HG03439 (cell line): ENCODE data around the gene FEM1A.
A peak's percentile ranks its signal among the peaks of the same experiment; 100 is the strongest.
"Not testable (repeated sequence)": the region's sequence is repeated elsewhere in the genome, so short reads cannot be mapped to it uniquely, and the experiment has no call there.

ENCODE experiments used
- ATAC-seq: cut with Tn5 transposase; IDR thresholded peaks from one replicate; pipeline ENCODE4 v1.9.1; 2021; ENCODE audit warnings: mild to moderate bottlenecking, moderate library complexity; ENCODE audit not compliant: unreplicated experiment

The FEM1A gene

GRCh38 chr19:4811328-4812131 is 20.0 kb downstream of the FEM1A start:
- no peak for ATAC-seq

GRCh38 chr19:4814625-4815425 is 23.3 kb downstream of the FEM1A start:
- ATAC-seq, result no peak

- ATAC-seq, result no peak
These were observed 24.1 kb downstream of the FEM1A start for GRCh38 chr19:4815426-4816201.

DNA sequence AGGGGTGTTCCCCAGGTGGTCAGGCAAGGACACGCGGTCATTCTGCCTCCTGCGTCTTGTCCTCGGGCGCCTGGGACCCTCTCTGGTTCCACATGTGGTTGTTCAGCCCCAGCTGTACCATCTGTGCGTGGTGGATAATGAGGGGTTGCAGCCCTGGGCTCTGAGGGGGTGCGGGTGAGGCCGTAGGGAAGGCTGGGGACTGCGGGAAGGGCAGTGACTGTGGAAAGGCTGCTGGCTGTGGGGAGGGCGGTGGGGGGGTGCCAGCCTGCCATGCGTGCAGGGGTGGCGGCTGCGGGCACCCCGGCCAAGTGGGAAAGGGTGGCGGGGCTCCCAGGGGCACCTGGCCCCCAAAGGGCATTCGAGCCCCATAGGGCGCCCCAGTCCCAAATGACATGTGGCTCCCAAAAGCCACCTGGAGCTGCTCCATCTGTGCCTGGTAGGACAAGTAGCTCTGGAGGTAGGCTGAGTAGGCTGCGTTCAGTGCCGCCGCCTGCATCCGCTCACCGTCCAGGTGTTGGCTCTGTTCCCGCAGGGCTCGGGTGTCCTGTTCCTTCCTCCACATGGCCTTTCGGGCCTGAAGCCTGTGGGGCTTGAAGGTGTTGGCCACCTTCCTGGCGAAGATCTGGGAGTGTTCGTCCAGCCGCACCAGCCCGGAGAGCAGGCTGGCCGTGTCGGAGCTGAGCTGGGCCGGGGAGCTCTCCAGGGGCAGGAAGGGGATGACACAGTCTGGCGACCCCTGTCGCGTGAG is 24.8 kb downstream of the FEM1A start:
- ATAC-seq, result no peak

- no peak for ATAC-seq
These were observed 25.4 kb downstream of the FEM1A start for GRCh38 chr19:4816950-4817278.

GRCh38 chr19:4817467-4818277 is 26.1 kb downstream of the FEM1A start:
- no peak for ATAC-seq

GRCh38 chr19:4821265-4821664 is 29.7 kb downstream of the FEM1A start:
- ATAC-seq, result no peak

DNA sequence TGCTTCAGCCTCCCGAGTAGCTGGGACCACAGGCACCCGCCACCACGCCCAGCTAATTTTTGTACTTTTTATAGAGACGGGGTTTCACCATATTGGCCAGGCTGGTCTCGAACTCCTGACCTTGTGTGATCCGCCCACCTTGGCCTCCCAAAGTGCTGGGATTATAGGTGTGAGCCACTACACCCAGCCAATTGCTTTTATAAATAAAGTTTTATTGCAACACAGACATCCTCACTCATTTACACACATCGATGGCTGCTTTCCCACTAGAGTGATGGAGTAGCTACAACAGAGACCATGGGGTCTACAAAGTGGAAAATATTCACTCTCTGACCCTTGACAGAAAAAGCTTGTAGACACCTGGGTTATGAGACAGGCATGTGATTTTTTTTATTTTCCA is 30.8 kb downstream of the FEM1A start:
- not testable (repeated sequence) for ATAC-seq

DNA sequence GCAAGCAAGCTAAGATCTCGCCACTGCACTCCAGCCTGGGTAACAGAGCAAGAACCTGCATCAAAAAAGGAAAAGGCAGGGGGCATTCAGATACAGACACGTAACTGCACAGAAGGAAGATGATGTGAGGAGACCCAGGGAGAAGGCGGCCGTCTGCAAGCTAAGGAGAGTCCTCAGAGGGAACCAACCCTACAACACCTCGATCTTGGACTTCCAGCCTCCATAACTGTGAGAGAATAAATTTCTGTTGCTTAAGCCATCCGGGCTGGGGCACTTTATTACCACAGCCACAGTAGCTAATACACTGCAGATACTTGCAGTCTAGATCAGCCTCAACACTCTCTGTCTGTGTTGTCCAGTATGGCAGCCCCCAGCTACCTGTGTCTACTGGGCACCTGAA is 32.0 kb downstream of the FEM1A start:
- ATAC-seq, result no peak

GRCh38 chr19:4829001-4829712 is 37.6 kb downstream of the FEM1A start:
- no peak for ATAC-seq

GRCh38 chr19:4830332-4830731 is 38.8 kb downstream of the FEM1A start:
- ATAC-seq, result no peak

DNA sequence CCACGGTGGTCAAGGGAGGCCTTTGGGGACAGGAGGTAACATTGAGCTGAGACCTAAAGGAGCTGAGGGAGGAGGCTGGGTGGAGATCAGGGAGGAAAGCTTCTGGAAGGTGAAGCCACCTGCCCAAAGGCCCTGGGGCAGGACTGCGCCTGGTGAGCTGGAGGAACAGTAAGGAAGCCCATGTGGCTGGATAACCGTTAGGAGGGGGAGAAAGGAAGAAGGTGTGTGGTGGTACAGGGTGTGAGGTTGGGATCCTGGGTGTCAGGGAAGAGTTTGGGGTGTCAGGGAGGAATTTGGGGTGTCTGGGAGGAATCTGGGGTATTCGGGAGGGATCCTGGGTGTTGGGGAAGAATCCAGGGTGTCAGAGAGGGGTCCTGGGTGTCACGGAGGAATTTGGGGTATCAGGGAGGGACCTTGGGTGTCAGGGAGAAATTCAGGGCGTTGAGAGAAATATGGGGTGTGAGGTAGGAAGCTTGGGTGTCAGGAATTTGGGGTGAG is 39.3 kb downstream of the FEM1A start:
- no peak for ATAC-seq

DNA sequence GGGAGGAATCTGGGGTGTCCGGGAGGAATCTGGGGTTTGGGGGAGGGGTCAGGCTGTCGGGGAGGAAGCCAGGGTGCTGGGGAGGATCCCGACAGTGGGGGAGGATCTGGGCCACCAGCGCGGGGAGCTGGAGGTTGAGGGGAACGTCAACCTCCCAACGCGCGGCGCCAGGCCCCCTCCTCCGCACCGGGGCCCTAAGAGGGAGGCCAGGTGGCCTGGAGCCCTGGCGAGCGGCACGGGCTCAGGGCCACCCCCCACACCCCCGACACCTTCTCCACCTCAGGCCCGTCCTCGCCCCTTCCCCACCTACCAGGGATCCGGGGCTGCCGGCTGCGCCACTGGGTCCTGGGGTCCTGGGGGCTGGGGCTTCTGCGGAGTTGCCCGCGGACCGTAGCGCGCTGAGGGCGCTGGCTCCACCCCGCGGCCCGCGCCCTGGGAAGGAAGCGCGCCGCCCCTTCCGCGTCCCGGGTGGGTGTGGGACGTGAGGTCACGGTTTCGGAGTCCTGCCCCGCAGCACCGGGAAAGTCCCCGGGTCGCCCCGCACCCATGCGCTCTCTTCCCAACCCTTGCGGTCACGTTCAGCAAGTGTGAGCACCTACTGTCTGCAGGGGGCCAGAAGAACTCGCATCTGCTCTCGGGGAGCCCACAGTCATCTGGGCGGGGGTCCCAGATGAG is 39.9 kb downstream of the FEM1A start, which contains the start of gene TICAM1:
Gene TICAM1 (minus strand): TSS at position 409 of the 675 bp plus-strand sequence. CDS start 13,335 bp downstream, outside the sequence.
- ATAC-seq, result peak; percentile 62

- not testable (repeated sequence) for ATAC-seq
These were observed 40.4 kb downstream of the FEM1A start for GRCh38 chr19:4831979-4832340.

GRCh38 chr19:4832776-4833175 is 41.2 kb downstream of the FEM1A start:
- no peak for ATAC-seq

DNA sequence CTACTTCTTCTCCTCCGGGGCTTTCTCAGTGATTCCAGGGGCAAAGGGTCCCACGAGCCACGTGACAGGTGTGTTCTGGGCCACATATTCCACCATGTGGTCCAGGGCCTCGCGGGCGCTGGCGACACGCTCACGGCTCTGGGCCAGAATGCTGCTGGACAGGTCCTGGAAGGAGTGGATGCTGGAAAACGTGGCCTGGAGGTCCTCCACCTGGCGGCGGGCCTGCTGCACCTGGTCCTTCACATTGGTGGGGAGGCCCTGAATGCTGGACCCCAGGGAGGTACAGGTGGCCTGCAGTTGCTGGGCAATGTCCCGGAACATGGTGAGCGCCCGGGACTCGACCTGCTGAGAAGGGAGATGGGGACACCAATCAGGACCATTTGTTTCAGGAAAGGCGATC is 47.7 kb downstream of the FEM1A start:
- no peak for ATAC-seq

GRCh38 chr19:4843647-4843965 is 52.1 kb downstream of the FEM1A start:
- ATAC-seq, result no peak

GRCh38 chr19:4844348-4845179 is 53.0 kb downstream of the FEM1A start:
- no peak for ATAC-seq
